Uterine smooth muscle cell (primary cell): Measurements from ENCODE around the gene CENPT. TPM values are rescaled to one million over a fixed set of nuclear protein-coding genes. Genes with fewer than 3 reads are reported as not detected.

Source experiments
- total RNA-seq: library from RNA; depleted of rRNA; stranded (reverse); fragments of >200 nt; gene quantifications from 2 replicates; pipeline ENCODE4 v1.2.3, GENCODE V29; 2014

Gene CENPT, protein sequence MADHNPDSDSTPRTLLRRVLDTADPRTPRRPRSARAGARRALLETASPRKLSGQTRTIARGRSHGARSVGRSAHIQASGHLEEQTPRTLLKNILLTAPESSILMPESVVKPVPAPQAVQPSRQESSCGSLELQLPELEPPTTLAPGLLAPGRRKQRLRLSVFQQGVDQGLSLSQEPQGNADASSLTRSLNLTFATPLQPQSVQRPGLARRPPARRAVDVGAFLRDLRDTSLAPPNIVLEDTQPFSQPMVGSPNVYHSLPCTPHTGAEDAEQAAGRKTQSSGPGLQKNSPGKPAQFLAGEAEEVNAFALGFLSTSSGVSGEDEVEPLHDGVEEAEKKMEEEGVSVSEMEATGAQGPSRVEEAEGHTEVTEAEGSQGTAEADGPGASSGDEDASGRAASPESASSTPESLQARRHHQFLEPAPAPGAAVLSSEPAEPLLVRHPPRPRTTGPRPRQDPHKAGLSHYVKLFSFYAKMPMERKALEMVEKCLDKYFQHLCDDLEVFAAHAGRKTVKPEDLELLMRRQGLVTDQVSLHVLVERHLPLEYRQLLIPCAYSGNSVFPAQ
- 24.4 and 49.5 TPM in 2 replicates for total RNA-seq

DNA sequence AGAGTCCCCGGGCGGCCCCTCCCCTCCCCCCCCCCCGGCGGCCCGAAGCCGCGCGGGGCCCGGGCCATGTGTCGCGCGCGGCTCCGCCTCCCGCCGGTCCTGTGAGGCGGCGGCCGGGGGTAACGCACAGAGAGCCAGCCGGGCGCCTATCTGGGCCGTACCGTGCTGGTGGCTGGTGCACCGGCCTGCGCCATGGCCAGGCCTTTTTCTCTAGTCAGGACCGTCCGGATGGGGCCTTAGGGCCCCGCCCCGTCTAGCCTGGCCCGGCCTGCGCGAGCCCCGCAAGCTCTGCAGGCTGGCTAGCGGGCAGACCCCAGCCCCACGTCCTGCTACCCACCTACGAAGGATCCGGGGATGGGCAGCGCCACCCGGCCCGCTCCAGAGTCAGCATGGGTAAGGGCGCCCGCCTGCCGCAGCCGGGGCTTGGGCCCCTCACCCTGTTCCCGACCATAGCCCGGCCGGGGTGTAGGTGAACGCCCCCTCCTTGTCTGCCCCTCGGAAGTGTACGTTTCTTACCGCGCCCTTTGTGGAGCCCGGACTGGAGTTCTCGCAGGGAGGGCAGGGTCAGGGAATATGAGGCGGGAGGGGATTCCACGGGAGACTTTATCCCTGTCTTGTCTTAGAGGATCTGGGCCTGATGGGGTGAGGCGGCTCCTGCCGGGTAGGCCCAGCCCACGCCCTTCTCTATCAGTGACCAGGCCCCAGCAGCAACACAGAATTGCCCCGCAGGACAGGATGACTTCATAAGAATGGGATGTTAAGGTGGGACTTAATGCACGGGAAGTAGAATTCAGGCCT is at the start of gene CENPT:
TSS of gene CENPT (minus strand) at position 630 of the 798 bp plus-strand sequence. CDS start 13,834 bp downstream, outside the sequence.

DNA sequence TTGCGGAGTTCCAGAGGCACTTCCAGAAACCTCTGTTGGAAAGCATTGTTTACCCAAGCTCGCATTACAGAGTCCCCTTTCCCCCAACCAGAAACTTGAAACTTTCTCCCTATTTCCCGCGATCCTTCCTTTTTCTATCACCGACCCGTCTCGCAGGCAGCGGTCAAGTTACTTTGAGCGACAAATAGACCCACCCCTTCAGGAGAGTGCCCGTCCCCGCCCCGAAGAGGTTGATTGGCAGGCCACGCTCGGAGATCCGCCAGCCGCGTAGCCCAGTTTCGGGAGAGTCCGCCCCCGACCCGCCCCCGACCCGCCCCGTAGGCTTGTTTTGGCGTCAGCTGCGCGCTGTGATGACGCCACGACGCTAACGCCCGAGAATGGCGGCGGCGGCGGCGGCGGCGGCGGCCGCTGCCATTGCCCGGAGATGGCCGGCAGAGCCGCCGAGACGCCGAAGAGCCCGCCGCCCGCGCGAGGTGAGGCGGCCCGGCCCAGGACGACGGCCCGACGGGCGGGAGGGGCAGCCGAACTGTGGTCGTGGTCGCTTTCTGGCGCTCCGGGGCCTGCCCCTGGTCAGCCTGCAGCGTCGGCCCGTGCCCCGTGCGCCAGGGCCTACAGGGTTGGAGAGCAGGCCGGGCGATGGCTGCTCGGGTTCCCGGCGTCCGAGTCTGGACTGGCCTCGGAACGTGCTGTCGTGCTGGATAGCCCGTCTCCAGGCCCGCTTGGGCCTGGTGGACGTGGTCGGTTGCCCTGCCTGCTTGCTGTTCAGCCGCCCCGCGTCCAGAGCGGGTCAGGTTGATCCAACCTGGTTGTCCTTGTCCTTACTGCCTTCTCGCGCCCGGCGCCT is 45.6 kb upstream of the CENPT start, which contains the start of gene PSKH1:
TSS of gene PSKH1 (plus strand) at position 356 of the 844 bp plus-strand sequence. CDS start 15,496 bp downstream, outside the sequence.

GRCh38 chr16:67884684-67885083 is 37.2 kb upstream of the CENPT start, which contains the start of gene NRN1L:
NRN1L (plus strand) TSS chr16:67884885; CDS start chr16:67884904, 19 bp downstream.

DNA sequence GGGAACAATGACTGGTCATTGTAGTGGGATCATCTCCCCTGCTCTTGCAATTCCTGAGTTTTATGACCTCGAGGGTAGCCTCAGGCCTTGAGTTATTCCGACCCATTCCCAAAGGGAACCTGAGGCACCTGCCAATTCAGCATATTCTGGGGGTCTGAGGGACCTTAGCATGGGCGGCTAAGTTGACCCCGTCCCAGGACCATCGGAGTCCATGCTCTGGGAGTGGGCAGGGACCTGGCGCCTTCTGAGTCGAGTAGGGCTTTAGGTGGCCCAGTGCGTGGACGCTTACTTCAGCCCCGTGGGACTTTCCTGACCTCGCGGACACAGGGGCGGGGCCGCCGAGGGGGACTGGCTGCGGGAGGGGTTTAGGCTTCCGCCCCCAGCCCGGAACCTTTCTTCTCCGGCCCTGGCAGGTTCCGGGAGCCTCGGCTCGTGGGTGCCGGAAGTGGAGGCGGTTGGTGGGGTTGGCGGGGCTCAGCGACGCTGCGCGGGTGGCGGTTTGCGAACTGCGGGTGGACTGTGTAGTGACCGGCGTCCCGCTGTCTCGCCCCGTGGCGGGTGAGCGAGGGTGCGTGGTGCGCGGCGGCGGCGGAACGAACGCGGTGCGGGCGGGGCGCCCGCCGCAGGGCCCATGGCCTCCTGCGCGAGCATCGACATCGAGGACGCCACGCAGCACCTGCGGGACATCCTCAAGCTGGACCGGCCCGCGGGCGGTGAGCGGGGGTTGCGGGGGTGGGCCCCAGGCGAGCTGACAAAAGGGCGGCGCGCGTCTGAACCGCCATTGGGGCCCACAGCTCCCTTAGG is 25.3 kb upstream of the CENPT start, which contains the start of gene EDC4:
TSS of gene EDC4 (plus strand) at position 422 of the 804 bp plus-strand sequence. CDS start at position 632, 210 bp downstream.

DNA sequence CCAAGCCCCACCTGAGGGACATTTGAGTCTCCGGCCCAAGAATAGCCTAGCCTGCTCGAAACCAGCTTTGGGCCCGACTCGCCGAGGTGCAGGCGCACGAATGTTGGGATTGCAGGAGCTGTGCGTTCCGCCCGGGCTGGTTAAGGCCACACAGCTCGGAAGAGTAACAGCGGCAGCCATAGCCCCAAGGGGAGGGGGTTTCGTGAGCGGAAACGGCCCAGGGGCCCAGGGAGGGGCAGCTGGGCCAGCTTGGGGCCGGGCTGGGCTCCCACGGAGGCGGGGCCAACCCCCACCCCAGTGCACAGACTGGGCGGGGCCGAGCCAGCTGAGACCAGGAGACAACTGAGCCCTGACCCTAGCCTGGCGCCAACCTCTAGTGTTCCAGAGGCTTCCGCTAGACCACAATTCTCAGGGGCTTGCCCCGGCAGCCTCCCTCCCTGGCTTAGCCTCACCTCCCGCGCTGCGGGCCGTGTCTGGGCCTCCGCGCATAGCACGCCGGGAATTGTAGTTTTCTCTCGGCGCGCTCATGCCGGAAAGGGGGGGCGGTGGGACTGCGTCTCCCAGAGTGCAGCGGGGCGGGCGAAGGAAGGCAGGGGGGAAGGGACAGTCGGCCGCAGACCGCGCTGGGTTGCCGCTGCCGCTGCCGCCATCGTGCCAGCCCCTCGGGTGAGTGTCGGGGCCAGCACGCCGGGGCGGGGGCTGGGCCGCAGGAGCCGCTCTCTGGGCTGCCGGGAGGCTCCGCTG is 1.0 kb downstream of the CENPT start, which contains the start of gene NUTF2:
TSS of gene NUTF2 (plus strand) at position 614 of the 744 bp plus-strand sequence. CDS start 18,198 bp downstream, outside the sequence.

GRCh38 chr16:67841816-67842508 is 5.5 kb downstream of the CENPT start, which contains the start of gene THAP11:
THAP11 (plus strand) TSS chr16:67842320; CDS start chr16:67842555, 235 bp downstream.

DNA sequence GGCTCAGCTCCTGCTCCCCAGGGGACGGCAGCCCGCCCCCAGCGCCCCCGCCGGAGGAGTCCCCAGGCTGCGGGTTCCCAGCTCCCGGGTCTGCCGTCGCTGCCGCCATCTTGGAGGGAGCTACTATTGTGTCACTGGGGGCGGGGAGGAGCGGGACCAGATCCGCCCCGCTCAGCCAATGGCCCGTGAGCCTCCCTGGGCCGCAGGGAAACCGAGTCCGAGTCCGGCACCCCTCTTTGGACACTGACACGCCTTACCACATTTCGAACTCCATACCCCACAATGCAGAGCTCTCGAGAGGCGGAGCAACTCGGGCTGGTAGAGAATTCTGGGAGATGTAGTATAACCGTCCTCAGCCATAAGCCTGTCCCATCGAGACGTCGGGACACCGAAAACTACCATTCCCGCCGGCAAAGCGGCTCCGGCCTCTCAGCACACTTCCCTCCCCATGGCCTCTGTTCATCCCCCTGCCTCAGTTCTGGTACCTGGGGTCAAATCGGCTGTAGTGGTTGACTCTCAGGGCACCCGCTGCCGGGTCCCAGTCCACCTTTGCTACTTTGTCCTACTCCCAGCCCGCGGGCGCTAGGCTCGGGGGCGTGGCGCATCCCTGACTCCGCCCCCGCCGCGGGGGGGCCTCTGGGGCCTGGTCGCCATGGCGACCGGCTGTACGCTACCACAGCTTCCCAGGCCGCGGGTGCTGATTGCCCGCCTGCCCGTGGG is 40.9 kb downstream of the CENPT start, which contains the start of the genes RANBP10 and TSNAXIP1:
TSS of gene RANBP10 (minus strand) at position 133 of the 720 bp plus-strand sequence. CDS start at position 109, 24 bp downstream.
TSS of gene TSNAXIP1 (plus strand) at position 462 of the 720 bp plus-strand sequence. CDS start 261 bp downstream, outside the sequence.

Other genes starting within 250 kb of the CENPT start
- 0.22 and 1.1 TPM in 2 replicates for gene CARMIL2, start 202.5 kb downstream of the CENPT start, total RNA-seq
- gene ACD, start 187.4 kb downstream of the CENPT start, total RNA-seq: 13.0 and 19.8 TPM in 2 replicates
- 2.2 and 4.0 TPM in 2 replicates for gene PARD6A, start 186.7 kb downstream of the CENPT start, total RNA-seq
- gene ENKD1, start 180.9 kb downstream of the CENPT start, total RNA-seq: 20.4 and 21.2 TPM in 2 replicates
- 3.4 and 4.0 TPM in 2 replicates for gene C16orf86, start 180.9 kb downstream of the CENPT start, total RNA-seq
- 17.1 and 20.5 TPM in 2 replicates for gene GFOD2, start 128.4 kb downstream of the CENPT start, total RNA-seq
- gene RANBP10, start 41.1 kb downstream of the CENPT start, total RNA-seq: 3.8 and 3.9 TPM in 2 replicates
- 0.50 and 0.89 TPM in 2 replicates for gene TSNAXIP1, start 40.8 kb downstream of the CENPT start, total RNA-seq
- 36.4 and 43.2 TPM in 2 replicates for gene THAP11, start 5.4 kb downstream of the CENPT start, total RNA-seq
- gene NUTF2, start 760 bp downstream of the CENPT start, total RNA-seq: 95.5 and 98.3 TPM in 2 replicates
- gene EDC4, start 25.4 kb upstream of the CENPT start, total RNA-seq: 46.4 and 57.3 TPM in 2 replicates
- not detected in 2 replicates for gene NRN1L, start 37.2 kb upstream of the CENPT start, total RNA-seq
- gene PSKH1, start 45.6 kb upstream of the CENPT start, total RNA-seq: 16.2 and 20.1 TPM in 2 replicates
- 0.33 TPM in 1 of 2 replicates, not detected in the other for gene CTRL, start 84.2 kb upstream of the CENPT start, total RNA-seq
- gene PSMB10, start 89.2 kb upstream of the CENPT start, total RNA-seq: 44.0 and 53.4 TPM in 2 replicates
- 4.1 and 7.5 TPM in 2 replicates for gene LCAT, start 96.4 kb upstream of the CENPT start, total RNA-seq
- gene SLC12A4, start 120.9 kb upstream of the CENPT start, total RNA-seq: 96.9 and 118 TPM in 2 replicates
- not detected in 2 replicates for gene DPEP3, start 132.8 kb upstream of the CENPT start, total RNA-seq
- not detected in 2 replicates for gene DPEP2, start 151.8 kb upstream of the CENPT start, total RNA-seq
- not detected in 2 replicates for gene DPEP2NB, start 168.2 kb upstream of the CENPT start, total RNA-seq
- gene DDX28, start 175.5 kb upstream of the CENPT start, total RNA-seq: 14.1 and 20.3 TPM in 2 replicates
- 17.7 and 29.8 TPM in 2 replicates for gene DUS2, start 175.6 kb upstream of the CENPT start, total RNA-seq
- gene NFATC3, start 237.7 kb upstream of the CENPT start, total RNA-seq: 7.3 and 8.4 TPM in 2 replicates